Activated CD4-positive, alpha-beta T cell treated with anti-CD3 and anti-CD28 coated beads, Interleukin-2, amount 50 U/mL, for 24 hours (primary cell): ENCODE measurements around the gene GEMIN5.
A peak's percentile ranks its signal among the peaks of the same experiment; 100 is the strongest.

Source experiments
- DNase-seq, 2 donors: peaks; one replicate each; pipeline ENCODE4 v3.0.0-alpha.2; 2020; ENCODE audit warnings: low read depth in 1 of 2, low spot score in 1 of 2

Gene GEMIN5

DNA sequence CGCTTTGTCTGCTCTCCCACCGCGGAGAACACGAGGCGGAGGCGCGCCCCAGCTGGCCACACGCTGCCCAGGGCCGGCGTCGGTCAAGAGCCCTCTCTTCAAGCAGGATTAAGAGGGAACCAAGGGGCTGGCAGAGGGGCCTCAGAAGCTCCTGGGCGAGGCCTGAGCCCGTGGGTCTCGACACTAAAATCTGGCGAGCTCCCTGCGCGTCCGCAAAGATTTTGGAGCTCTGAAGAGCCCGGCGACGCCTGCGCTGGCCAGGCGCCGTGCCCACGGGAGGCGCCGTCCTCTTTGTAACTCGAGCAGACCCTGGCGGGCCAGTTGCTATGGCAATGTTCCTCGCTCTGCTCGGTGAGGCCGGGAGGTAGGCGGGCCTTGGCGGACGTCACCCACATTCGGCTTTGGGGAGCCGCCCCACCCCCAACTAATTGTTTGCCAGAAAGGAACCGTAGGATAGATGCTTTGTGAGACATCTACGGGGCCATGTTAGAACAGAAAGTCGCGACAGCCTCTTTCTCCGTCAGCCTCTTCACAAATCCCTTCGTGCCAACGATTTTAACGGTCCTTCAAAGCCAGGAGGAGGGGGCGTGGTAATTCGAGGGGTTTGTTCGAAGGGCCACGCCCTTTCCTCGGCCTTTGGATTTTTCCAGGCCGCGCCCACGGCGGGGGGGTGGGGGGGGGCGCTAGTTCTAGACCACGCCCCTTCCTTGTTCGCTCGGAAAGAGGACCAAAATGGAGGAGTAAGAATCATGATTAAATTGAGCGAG, 80.3 kb downstream of the GEMIN5 start:
- DNase-seq = peak; percentile 63 to 75

DNA sequence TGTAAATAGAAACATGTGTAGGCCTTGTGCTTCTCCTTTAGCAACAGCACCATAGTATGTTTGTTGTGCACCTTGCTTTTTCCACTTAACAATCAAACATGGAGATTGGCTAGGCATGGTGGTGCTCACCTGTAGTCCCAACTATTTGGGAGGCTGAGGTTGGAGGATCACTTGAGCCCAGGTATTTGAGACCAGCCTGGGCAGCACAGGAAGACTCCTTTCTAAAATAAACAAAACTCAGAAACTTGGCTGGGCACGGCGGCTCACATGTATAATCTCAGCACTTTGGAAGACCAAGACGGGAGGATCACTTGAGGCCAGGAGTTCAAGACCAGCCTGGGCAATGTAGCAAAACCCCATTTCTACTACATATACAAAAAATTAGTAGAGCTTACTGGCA, 86.7 kb downstream of the GEMIN5 start:
- DNase-seq = no peak

DNA sequence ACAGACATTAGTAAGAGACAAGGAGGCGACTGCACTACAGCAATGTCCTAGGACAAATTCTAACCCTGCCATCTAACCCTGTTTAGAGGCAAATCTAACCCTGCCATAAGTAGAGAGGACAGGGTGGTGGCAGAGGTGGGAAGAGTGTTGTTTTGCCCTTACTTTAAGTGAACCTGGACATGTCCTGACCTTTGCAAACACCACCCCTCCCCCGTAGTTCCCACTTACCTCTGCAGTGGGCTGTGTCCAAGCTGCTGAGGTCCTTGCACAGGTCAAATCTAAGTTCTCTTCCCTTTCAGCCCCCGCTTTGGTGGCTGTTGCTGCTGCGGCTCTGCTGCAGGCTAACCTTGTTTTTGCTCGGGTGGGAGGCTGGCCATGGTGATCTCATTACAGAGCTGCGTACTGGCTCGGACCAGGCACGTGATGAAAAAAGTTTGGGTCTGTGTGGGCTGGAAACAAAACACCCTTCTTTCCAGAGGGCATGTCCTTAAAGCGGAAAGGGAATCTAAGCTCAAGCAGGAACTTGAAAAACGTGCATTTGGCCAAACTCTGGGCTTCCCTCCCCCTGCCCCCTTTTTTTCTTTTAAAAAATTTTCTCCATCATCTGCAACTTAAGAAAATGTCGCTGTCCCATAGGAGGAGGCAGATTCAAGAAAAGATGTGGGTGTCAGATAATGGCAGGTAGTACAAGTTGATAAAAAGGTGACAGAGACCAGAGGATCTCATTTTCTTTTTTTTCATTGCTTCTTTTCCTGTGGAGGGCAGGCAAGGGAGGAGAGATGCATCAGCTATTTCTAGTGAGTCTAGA, 87.6 kb downstream of the GEMIN5 start, which contains the start of gene FAXDC2:
FAXDC2 (minus strand) TSS at position 349 of the 808 bp plus-strand sequence. CDS start 12,425 bp downstream, outside the sequence.
- DNase-seq = no peak

DNA sequence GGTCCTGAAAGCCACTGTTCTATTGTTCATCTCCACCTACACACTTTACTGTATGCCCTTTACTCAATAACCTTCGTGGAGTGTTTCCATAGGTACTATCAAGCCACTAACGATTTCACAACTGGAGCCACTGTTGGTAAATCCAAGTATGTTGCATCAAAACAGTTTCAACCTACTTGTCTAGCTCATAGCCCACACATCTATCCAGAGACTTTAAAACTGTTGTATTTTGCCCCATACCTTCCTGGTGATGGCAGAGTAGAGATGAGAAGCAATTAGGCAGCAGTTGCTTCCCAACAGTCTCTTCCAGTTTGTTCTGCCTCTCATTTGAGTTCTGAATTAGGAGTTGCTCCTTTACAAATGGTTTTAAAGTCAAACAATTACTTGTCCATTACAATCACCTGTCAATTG, 88.2 kb downstream of the GEMIN5 start:
- no peak for DNase-seq

DNA sequence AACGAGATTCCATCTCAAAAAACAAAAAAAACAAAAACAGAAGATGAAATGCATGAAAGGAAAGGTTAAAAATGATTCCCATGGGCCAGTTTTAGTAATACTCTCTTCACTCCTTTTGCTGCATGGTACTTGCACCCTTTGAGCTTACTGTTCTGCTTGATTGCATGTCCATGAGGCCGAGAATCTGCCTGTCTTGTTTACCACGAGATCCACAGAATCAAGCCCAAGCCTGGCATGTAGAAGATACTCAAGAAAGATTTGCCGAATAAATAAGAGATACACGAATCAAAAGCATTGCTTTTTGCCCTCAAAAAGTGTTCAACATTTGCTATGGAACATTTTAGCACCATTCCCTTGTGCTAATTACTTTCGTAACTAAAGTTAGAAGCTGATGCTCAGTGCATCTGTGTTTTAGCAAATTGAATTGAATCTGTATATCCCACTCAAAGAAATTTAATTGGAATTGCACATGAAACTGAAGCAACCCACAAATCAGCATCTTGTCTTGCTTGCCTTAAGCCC, 88.7 kb downstream of the GEMIN5 start:
- DNase-seq = no peak

DNA sequence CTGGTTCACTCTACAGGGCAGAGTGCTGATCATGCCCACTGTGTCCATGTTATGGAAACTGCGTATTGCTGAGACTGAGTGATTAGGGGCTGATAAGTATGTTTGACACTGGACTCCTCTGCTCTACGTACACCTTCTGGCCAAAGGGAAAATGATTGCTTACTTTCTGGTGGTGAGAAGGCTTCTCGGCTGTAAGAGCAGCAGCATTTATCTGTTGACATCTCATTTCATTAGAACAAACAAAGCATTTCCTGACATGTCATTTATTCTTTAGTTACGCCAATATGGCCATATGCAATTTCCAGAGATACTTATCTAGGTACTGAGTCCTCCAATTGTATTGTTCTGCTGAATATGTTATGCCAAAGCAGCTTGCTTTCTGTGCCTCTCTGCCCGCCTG, 93.2 kb downstream of the GEMIN5 start:
- DNase-seq = no peak

DNA sequence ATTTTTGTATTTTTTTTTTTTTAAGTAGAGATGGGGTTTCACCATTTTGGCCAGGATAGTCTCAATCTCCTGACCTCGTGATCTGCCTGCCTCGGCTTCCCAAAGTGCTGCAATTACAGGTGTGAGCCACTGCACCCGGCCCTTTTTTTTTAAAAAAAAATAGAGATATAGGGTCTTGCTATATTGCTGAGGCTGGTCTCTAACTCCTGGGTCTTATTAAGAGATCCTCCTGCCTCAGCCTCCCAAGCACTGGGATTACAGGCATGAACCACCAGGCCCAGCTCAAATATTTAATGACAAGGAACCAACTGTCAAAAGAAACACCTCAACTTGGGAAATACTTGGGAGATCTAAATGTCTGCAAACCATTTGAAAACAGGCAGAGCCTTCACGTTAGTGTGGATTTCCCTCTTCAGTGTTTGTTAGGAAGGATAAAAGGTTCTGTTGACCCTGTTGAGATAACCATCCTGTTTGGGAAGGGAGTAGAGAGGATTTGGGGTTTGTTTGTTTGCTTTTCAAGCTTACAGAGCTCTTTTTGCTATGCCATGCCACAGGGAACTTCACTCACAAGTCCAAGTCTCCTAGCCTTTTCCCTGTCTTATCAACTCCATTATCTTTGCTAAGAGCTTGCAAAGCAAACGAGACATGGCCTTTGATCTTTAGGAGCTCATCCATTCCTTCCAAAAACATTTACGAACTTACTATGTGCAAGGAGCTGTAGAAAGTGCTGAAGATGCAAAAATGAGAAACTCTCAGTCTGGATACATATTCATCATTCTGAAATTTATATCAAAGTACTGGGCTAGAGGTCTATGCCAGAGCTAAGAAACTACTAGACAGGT, 95.1 kb downstream of the GEMIN5 start:
- DNase-seq = no peak

DNA sequence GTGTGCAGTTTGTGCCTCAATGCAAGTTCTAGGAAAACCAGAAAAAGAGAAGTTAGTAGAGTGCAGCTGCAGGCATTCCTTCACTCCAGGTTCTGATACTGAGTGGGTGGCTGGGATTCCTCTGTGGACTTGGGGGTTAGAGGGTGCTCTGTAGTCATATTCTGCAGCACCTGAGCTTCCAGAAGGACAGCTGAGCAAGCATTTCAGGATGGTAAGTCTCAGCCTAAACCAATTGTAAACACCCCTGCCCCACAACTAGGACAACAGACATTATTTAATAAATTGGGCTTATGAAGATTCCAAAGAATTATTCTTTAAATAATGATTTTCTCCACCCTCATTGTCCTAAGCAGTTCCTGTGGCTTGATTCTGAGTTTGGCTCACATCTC, 96.7 kb downstream of the GEMIN5 start:
- no peak for DNase-seq

DNA sequence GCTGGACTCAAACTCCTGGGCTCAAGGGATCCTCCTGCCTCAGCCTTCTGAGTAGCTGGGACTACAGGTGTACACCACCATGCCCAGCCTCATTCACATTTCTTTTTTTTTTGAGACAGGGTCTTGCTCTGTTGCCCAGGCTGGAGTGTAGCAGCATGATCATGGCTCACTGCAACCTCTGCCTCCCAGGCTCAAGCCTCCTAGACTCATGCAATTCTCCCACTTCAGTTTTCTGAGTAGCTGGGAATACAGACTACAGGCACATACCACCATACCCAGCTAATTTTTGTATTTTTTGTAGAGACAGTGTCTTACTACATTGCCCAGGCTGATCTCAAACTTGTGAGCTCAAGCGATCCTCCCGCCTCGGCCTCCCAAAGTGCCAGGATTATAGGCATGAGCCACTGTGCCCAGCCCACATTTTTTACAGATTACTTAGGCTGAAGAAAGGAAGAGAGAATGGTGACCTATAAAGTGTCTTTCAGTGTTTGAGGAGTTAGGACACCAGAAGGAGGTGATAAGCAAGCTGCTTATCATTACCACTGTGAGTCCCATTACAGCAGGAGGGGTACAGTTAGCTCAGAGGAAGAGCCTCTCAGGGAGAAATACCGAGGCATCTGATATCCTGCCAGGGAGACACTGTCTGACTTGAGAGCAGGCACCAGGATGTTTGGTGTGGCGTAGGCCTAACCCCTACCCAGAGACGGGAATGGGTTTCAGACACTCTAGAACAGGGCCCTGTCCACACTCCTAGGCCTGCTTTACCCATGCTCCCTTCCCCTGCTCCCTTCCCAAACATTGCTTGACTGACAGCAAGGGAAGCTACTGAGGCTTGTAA, 97.4 kb downstream of the GEMIN5 start:
- DNase-seq = no peak
